ENCODE results near the gene ATXN3.
"Not testable (repeated sequence)": the region's sequence is repeated elsewhere in the genome, so short reads cannot be mapped to it uniquely, and the experiment has no call there.

ATXN3 gene

DNA sequence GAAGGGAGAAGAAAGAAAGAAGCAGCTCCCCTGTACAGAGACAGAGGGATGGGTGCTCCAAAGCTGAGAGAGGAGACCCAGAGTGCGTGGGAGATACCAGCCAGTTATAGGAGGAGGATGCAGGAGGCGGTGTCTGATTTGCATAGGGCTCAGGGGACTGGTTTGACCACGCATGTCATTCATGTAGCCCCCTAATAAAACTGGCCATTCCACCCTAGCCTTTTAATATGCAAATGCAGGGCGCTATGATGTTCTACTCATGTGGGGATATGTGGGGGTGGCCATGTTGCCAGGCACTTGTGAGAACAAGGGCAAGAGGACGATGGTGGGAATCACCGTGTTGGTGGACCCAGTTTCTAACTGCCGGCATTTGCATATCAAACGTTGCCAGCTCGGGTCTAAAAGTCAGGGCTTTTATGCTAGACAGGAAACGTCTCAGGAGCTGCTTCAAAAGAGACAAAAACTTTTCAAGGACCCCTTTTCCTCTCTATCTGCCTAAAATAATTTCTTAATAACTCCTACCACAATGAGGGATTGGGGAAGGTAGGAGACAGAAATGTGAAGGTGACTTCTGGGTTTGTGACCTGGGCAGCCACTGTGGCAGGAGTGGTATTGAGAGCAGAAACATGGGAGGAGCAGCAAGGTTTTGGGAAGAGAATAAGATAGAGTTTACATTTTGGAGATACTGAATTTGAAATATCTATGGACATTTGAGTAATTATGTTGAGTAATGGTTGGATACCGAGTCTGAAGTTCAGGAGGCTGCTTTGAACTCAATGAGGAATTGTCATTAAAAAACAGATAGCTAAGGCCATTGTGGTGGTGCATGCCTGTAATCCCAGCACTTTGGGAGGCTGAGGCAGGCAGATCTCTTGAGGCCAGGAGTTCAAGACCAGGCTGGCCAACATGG lies 2.2 kb upstream of the ATXN3 start:
- Mint-ChIP-seq H3K27ac (no peak overlapping the region), H3K9me3 (no peaks in the 10 kb centered on the region), H3K27me3 (no peaks in the 10 kb centered on the region), H3K4me1 (ENCODE audit: low read depth in 2 of 2) (peaks cover 7 to 13% of the 10 kb centered on the region in 2 donors), H3K4me3 (no peak overlapping the region), H3K36me3 (ENCODE audit: insufficient read depth) (peaks cover 7% of the 10 kb centered on the region)
- no peak for ATAC-seq (replicated peaks)
- no peak for DNase-seq

DNA sequence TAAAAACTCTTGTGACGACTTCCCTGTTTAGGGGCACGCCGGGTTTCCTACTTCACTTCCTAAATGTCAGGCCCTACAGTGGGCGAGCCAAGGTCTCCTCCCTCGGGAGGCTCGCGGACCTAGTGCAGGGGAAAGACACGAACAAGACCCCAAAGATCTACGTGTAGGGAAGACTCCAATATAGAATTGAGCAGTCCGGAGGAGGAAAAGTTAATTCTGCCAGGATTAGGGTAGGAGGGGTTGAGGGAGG lies 564 bp downstream of the ATXN3 start:
- Mint-ChIP-seq H3K9me3 (no peaks in the 10 kb centered on the region), H3K36me3 (ENCODE audit: insufficient read depth) (peaks cover 7% of the 10 kb centered on the region), H3K4me3 (peak overlapping the region; percentile 89 to 92), H3K4me1 (ENCODE audit: low read depth in 2 of 2) (peaks cover 16 to 19% of the 10 kb centered on the region in 2 donors), H3K27me3 (no peaks in the 10 kb centered on the region), H3K27ac (peak overlapping the region; percentile 91)
- DNase-seq = peak in 1 of 3 experiments; percentile 9
- ATAC-seq (replicated peaks) = no peak

DNA sequence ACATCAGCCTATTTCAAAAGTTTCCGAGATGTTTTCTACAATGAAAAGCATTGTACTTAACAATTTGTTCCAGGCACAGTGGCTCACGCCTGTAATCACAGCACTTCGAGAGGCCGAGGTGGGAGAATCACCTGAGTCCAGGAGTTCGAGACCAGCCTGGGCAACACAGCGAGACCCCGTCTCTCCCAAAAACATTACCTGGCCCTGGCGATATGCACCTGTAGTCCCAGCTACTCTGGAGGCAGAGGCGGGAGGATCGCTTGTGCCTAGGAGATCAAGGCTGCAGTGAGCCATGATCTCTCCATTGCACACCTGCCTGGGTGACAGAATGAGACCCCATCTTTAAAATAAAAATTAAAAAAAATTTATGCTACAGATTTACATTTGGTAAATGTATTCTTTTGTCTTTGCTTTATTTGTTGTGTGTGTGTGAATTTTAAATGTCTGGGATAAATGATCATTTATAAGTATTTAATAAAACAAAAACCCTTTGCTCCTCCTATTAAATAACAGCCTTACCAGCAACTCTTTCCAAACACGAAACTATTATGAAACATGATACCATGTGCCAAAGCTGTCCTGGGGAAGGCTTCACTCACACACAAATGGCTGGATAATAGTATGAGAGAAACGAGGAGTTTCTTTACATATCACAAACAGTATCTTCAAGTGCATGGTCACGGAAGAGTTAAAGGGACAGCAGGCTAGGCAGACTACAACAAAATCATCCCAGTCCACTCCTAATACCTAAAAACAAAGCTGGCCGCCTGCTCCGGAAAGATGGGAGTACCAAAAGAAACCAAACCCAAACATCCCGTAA lies 1.1 kb downstream of the ATXN3 start:
- no peaks in the 10 kb centered on the region for H3K27me3 Mint-ChIP-seq
- peaks cover 7% of the 10 kb centered on the region for H3K36me3 Mint-ChIP-seq (ENCODE audit: insufficient read depth)
- H3K4me3 Mint-ChIP-seq = peak overlapping the region; percentile 89 to 92
- H3K9me3 Mint-ChIP-seq = no peaks in the 10 kb centered on the region
- ATAC-seq (replicated peaks) = no peak
- no peak for DNase-seq
- H3K27ac Mint-ChIP-seq = peak overlapping the region; percentile 91
- H3K4me1 Mint-ChIP-seq (ENCODE audit: low read depth in 2 of 2) = peaks cover 19 to 23% of the 10 kb centered on the region in 2 donors

DNA sequence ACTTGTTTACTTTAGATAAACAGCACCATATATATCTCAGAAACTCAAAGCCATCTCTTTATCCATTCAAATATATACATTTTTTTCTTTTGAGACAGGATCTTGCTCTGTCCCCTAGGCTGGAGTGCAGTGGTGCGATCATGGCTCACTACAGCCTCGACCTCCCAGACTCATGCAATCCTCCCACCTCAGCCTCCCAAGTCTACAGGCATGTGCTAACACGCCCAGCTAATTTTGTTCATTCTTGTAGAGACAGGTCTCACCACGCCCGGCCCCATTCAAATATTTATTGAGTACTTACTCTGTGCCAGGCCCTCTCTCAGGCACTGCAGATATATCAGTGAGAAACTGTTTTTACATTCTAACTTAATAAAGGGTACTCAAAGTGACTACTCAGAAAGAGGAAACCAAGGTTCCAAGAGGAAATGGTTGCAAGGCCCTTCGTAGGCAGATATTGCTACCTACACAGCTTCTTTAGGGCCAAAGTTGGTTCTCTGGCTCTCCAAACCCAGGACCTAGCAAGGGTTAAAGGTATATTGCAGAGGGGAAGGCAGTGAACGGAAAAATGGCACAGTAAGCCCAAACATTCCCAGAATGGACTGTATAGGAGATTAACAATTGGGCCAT lies 2.9 kb downstream of the ATXN3 start:
- no peak for DNase-seq
- Mint-ChIP-seq H3K36me3 (ENCODE audit: insufficient read depth) (peaks cover 7% of the 10 kb centered on the region), H3K9me3 (no peaks in the 10 kb centered on the region), H3K4me3 (no peak overlapping the region), H3K27ac (no peak overlapping the region), H3K27me3 (no peaks in the 10 kb centered on the region), H3K4me1 (ENCODE audit: low read depth in 2 of 2) (peaks cover 18 to 32% of the 10 kb centered on the region in 2 donors)
- no peak for ATAC-seq (replicated peaks)

DNA sequence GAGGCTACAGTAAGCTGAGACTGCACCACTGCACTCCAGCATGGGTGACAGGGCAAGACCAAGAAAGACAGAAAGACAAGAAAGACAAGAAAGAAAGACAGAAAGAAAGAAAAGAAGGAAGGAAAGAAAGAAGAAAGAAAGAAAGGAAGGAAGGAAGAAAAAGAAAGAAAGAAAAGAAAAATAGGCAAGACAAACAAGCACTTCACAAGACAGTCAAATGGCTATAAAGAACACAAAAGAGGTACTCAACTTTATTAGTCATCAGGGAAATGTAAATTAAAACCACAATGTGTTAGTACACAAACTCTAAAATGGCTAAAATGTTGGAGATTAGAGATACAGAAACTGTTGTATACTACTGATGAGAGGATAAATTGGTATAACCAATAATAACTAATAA lies 6.6 kb downstream of the ATXN3 start:
- peaks cover 9 to 27% of the 10 kb centered on the region in 2 donors for H3K4me1 Mint-ChIP-seq (ENCODE audit: low read depth in 2 of 2)
- H3K36me3 Mint-ChIP-seq (ENCODE audit: insufficient read depth) = peaks cover 14% of the 10 kb centered on the region
- no peak for ATAC-seq (replicated peaks)
- DNase-seq = no peak
- H3K4me3 Mint-ChIP-seq = no peak overlapping the region
- H3K27ac Mint-ChIP-seq = peak overlapping the region in 1 of 2 donors; percentile 23
- no peaks in the 10 kb centered on the region for H3K9me3 Mint-ChIP-seq
- no peaks in the 10 kb centered on the region for H3K27me3 Mint-ChIP-seq

DNA sequence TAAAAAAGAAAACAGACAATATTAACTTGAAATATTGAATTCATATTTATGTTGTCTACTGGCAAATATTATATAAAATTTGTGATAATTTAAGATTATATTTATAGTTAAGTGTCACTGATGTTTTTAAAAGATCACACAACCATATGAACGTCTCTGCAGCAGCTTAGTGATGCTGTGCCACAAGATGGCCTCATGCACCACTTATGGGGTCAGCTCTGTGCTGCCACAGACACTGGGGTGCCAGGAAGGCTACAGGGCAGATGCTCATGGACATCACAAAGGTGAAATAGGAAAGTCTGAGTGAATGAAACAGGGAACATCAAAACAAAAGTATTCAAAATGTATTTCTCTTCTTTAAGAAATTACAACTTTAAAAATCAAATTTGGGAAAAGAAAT lies 13.1 kb downstream of the ATXN3 start:
- no peaks in the 10 kb centered on the region for H3K27me3 Mint-ChIP-seq
- DNase-seq (no peak), ATAC-seq (replicated peaks) (no peak)
- H3K4me1 Mint-ChIP-seq (ENCODE audit: low read depth in 2 of 2) = no peaks in the 10 kb centered on the region
- no peak overlapping the region for H3K27ac Mint-ChIP-seq
- H3K4me3 Mint-ChIP-seq = no peak overlapping the region
- peaks cover 55% of the 10 kb centered on the region for H3K36me3 Mint-ChIP-seq (ENCODE audit: insufficient read depth)
- H3K9me3 Mint-ChIP-seq = no peaks in the 10 kb centered on the region

DNA sequence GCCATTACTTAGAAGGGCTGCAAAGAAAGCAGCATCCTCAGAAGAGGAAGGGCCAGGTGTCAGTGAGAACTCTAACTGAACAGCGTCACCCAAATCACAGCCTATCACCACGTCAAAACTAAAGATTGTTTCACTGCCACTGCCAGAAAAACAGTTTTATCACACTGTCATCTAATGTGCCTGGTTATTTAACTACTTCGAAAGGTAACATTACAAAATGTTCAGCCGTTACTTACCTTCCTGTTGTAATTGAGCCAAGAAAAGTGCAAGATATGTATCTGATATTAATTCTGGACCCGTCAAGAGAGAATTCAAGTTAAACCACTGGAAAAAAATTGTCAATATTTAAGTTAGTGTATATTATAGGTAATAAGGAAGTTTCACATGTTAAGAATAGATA lies 17.9 kb downstream of the ATXN3 start:
- Mint-ChIP-seq H3K9me3 (no peaks in the 10 kb centered on the region), H3K36me3 (ENCODE audit: insufficient read depth) (peaks cover 63% of the 10 kb centered on the region)
- no peak for ATAC-seq (replicated peaks)

DNA sequence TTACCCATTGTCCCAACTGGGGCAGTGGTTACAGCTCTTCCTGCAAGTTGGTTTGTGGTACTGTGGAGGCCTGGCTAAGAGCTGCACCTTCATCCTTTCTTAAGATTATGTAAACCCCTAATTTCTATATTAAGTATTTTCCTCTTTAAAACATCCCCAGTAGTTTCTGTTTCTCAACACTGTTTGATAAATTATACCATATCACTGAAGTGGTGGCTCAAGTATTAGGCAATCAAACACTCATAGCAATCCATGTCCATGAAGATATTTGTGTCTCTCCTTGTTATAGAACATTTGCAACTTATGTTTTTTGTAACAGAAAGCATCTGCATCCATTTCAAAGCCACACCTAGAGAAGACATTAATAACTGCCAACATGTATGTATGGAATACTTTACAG lies 31.8 kb downstream of the ATXN3 start:
- DNase-seq (no peak), ATAC-seq (replicated peaks) (no peak)
- Mint-ChIP-seq H3K27ac (no peak overlapping the region), H3K27me3 (no peaks in the 10 kb centered on the region), H3K36me3 (ENCODE audit: insufficient read depth) (peaks cover 48% of the 10 kb centered on the region), H3K4me3 (no peak overlapping the region), H3K9me3 (no peaks in the 10 kb centered on the region), H3K4me1 (ENCODE audit: low read depth in 2 of 2) (no peaks in the 10 kb centered on the region)

More for the DNA sequence above, 17.9 kb downstream of the ATXN3 start:
- Mint-ChIP-seq H3K27me3 (no peaks in the 10 kb centered on the region), H3K4me3 (no peak overlapping the region), H3K4me1 (ENCODE audit: low read depth in 2 of 2) (no peaks in the 10 kb centered on the region), H3K27ac (no peak overlapping the region)
- DNase-seq = no peak

DNA sequence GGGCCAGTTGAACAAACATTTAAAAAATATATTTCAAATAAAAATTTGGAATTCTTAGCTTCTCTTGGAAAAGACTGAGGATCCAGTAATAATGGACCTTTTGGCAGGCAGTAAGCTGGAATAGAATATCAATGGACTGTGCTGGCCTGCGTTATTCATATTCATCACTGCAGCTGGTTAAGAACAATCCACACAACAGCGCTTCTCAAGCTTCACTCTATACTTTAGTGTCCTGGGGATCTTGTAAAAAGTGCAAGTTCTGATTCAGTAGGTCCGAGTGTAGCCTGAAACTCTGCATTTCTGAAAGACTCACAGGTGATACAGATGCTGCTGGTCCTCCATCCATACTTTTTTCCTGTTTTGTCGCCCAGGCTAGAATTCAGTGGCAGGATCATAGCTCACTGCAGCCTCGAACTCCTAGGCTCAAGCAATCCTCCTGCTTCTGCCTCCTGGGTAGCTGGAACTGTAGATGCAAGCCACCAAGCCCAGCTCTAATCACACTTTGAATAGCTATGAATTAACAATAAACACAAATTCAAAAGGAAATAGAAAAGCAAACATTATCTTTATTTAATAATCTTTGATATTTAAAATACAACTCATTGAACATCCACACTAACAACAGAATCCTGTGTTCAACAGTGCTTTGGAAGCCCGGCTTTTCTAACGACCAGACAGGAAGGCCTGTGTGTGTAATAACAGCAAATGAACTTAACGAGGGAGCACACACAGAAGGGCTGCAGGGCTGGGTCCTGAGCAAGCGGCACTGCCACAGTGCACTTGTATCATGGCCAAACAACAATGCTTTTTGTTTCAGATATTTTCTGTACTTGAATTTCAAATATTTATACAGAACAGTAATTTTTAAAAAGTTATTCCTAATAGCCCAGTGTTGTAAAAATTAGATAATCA lies 48.1 kb downstream of the ATXN3 start:
- no peak for DNase-seq
- ATAC-seq (replicated peaks) = no peak
- Mint-ChIP-seq H3K4me3 (no peak overlapping the region), H3K27me3 (no peaks in the 10 kb centered on the region), H3K27ac (no peak overlapping the region), H3K4me1 (ENCODE audit: low read depth in 2 of 2) (no peaks in the 10 kb centered on the region), H3K36me3 (ENCODE audit: insufficient read depth) (no peaks in the 10 kb centered on the region), H3K9me3 (no peaks in the 10 kb centered on the region)

DNA sequence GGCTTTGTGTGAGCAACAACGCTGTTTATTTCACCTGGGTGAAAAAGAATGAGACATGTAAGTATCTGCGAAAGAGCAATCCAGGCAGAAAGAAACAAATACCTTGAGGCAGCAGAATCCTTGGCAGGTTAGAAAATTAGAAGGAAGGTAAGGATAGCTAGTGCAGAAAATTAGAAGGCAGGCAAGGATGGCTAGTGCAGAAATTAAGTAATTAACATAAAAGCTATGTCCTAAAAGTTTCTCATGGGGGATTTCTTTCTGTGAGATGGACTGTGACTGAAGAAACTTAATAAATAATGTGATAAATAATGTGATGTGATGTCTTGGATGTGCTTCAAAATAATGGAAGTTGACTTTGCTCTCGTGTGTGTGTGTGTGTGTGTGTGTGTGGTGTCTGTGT lies 56.6 kb downstream of the ATXN3 start:
- ATAC-seq (replicated peaks) (no peak), DNase-seq (no peak)
- H3K36me3 Mint-ChIP-seq (ENCODE audit: insufficient read depth) = no peaks in the 10 kb centered on the region
- H3K27me3 Mint-ChIP-seq = no peaks in the 10 kb centered on the region
- H3K9me3 Mint-ChIP-seq = peaks cover 7 to 11% of the 10 kb centered on the region in 2 donors
- H3K4me1 Mint-ChIP-seq (ENCODE audit: low read depth in 2 of 2) = peaks cover 0 to 4% of the 10 kb centered on the region in 2 donors
- no peak overlapping the region for H3K27ac Mint-ChIP-seq
- H3K4me3 Mint-ChIP-seq = no peak overlapping the region

DNA sequence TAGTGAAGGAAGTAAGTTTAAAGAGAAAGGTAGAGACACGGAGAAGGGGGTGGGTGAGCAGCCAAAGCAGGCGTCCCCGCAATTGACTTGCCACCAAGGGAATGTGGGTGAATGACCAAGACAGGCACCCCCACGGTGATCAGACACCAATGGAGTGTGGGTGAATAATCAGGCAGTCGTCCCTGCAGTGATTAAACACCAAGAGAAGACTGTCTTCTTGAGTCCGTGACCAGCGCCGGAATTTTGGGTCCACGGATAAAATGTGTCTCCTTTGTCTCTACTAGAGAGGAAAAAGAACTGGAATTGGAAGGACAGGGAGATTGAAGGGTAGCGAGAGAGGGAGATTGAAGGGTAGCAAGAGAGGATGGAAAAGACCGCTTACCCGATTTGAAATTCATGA lies 57.2 kb downstream of the ATXN3 start:
- H3K36me3 Mint-ChIP-seq (ENCODE audit: insufficient read depth); H3K27ac Mint-ChIP-seq; H3K27me3 Mint-ChIP-seq; H3K4me1 Mint-ChIP-seq (ENCODE audit: low read depth in 2 of 2); DNase-seq; ATAC-seq (replicated peaks); H3K4me3 Mint-ChIP-seq: not testable (repeated sequence)
- peaks cover 7 to 11% of the 10 kb centered on the region in 2 donors for H3K9me3 Mint-ChIP-seq

DNA sequence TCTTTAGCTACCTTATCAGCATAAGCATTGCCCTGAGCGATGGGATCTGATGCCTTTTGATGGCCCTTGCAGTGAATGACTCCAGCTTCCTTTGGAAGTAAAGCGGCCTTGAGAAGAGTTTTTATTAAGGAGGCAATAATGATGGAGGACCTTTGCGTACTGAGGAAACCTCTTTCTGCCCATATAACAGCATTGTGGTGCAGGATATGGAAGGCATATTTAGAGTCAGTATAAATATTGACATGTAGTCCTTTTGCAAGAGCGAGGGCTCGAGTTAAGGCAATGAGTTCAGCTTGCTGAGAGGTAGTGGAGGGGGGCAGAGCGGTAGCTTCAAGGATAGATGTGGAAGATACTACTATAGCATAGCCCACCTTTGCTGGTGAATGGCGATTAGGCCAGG lies 60.5 kb downstream of the ATXN3 start:
- not testable (repeated sequence) for H3K4me1 Mint-ChIP-seq (ENCODE audit: low read depth in 2 of 2); H3K4me3 Mint-ChIP-seq; H3K27ac Mint-ChIP-seq; H3K27me3 Mint-ChIP-seq; ATAC-seq (replicated peaks); H3K36me3 Mint-ChIP-seq (ENCODE audit: insufficient read depth); DNase-seq
- H3K9me3 Mint-ChIP-seq = peaks cover 7 to 11% of the 10 kb centered on the region in 2 donors

DNA sequence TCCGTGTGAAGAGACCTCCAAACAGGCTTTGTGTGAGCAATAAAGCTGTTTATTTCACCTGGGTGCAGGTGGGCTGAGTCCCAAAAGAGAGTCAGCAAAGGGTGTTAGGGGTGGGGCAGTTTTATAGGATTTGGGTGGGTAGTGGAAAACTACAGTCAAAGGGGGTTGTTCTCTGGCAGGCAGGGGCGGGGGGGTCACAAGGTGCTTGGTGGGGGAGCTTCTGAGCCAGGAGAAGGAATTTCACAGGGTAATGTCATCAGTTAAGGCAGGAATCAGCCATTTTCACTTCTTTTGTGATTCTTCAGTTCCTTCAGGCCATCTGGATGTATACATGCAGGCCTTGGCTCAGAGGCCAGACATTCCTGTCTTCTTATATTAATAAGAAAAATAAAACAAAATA lies 64.6 kb downstream of the ATXN3 start:
- not testable (repeated sequence) for ATAC-seq (replicated peaks); H3K4me3 Mint-ChIP-seq; DNase-seq; H3K9me3 Mint-ChIP-seq; H3K27me3 Mint-ChIP-seq; H3K27ac Mint-ChIP-seq
- Mint-ChIP-seq H3K4me1 (ENCODE audit: low read depth in 2 of 2) (peaks cover 15 to 27% of the 10 kb centered on the region in 2 donors), H3K36me3 (ENCODE audit: insufficient read depth) (peaks cover 15% of the 10 kb centered on the region)
